ENCODE results near the gene SERINC4. TPM values are rescaled to one million over a fixed set of nuclear protein-coding genes. Genes with fewer than 3 reads are reported as not detected.
A peak's percentile ranks its signal among the peaks of the same experiment; 100 is the strongest.

The SERINC4 gene
- total and polyA plus RNA-seq, 9 of the 15 experiments (the other 6 are each of a cell fraction or from before 2014, with no cell fraction given), result 0.14 to 0.86 (median 0.18) TPM; not detected in 2

- TF ChIP-seq TOE1 (IDR thresholded peaks at IDR 0.05; ENCODE audit: borderline replicate concordance), result peak; percentile 20; the same call in 1 of the 2 replicates
- no peak for TF ChIP-seq TOE1 (CRISPR knock-in tag; IDR thresholded peaks at IDR 0.05; ENCODE audit: borderline replicate concordance, low read depth)
- peak; percentile 84 for TF ChIP-seq CTBP1 (IDR thresholded peaks at IDR 0.05; ENCODE audit: borderline replicate concordance)
- TF ChIP-seq NR2F6 (CRISPR knock-in tag; IDR thresholded peaks at IDR 0.05), result no peak
- TF ChIP-seq ZNF668 (CRISPR knock-in tag; IDR thresholded peaks at IDR 0.05), result peak; percentile 51; the same call in 1 of the 2 replicates
- TF ChIP-seq U2AF2 (optimal IDR thresholded peaks at IDR 0.05; ENCODE audit: low read depth, low read length), result no peak
- peak; percentile 51; the same call in 1 of the 2 replicates for TF ChIP-seq ELF4 (CRISPR knock-in tag; IDR thresholded peaks at IDR 0.05)
- TF ChIP-seq BHLHE40 (IDR thresholded peaks at IDR 0.05; ENCODE audit: low read length), result no peak
- TF ChIP-seq, protein P1, sequence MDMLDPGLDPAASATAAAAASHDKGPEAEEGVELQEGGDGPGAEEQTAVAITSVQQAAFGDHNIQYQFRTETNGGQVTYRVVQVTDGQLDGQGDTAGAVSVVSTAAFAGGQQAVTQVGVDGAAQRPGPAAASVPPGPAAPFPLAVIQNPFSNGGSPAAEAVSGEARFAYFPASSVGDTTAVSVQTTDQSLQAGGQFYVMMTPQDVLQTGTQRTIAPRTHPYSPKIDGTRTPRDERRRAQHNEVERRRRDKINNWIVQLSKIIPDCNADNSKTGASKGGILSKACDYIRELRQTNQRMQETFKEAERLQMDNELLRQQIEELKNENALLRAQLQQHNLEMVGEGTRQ (CRISPR knock-in tag; IDR thresholded peaks at IDR 0.05), result no peak
- TF ChIP-seq GATA2 (CRISPR knock-in tag; IDR thresholded peaks at IDR 0.05), result no peak
- no peak for TF ChIP-seq RBM14 (IDR thresholded peaks at IDR 0.05; ENCODE audit: borderline replicate concordance, insufficient read depth, low read depth, low read length)
- TF ChIP-seq JUN (IDR thresholded peaks at IDR 0.05; ENCODE audit: borderline replicate concordance, low read depth, low read length), result no peak
- TF ChIP-seq JUN (CRISPR knock-in tag; IDR thresholded peaks at IDR 0.05; ENCODE audit: borderline replicate concordance), result no peak
- TF ChIP-seq, protein P2, sequence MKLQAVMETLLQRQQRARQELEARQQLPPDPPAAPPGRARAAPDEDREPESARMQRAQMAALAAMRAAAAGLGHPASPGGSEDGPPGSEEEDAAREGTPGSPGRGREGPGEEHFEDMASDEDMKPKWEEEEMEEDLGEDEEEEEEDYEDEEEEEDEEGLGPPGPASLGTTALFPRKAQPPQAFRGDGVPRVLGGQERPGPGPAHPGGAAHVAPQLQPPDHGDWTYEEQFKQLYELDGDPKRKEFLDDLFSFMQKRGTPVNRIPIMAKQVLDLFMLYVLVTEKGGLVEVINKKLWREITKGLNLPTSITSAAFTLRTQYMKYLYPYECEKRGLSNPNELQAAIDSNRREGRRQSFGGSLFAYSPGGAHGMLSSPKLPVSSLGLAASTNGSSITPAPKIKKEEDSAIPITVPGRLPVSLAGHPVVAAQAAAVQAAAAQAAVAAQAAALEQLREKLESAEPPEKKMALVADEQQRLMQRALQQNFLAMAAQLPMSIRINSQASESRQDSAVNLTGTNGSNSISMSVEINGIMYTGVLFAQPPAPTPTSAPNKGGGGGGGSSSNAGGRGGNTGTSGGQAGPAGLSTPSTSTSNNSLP (IDR thresholded peaks at IDR 0.05; ENCODE audit: borderline replicate concordance, low read depth, low read length), result no peak
- TF ChIP-seq, protein P3, sequence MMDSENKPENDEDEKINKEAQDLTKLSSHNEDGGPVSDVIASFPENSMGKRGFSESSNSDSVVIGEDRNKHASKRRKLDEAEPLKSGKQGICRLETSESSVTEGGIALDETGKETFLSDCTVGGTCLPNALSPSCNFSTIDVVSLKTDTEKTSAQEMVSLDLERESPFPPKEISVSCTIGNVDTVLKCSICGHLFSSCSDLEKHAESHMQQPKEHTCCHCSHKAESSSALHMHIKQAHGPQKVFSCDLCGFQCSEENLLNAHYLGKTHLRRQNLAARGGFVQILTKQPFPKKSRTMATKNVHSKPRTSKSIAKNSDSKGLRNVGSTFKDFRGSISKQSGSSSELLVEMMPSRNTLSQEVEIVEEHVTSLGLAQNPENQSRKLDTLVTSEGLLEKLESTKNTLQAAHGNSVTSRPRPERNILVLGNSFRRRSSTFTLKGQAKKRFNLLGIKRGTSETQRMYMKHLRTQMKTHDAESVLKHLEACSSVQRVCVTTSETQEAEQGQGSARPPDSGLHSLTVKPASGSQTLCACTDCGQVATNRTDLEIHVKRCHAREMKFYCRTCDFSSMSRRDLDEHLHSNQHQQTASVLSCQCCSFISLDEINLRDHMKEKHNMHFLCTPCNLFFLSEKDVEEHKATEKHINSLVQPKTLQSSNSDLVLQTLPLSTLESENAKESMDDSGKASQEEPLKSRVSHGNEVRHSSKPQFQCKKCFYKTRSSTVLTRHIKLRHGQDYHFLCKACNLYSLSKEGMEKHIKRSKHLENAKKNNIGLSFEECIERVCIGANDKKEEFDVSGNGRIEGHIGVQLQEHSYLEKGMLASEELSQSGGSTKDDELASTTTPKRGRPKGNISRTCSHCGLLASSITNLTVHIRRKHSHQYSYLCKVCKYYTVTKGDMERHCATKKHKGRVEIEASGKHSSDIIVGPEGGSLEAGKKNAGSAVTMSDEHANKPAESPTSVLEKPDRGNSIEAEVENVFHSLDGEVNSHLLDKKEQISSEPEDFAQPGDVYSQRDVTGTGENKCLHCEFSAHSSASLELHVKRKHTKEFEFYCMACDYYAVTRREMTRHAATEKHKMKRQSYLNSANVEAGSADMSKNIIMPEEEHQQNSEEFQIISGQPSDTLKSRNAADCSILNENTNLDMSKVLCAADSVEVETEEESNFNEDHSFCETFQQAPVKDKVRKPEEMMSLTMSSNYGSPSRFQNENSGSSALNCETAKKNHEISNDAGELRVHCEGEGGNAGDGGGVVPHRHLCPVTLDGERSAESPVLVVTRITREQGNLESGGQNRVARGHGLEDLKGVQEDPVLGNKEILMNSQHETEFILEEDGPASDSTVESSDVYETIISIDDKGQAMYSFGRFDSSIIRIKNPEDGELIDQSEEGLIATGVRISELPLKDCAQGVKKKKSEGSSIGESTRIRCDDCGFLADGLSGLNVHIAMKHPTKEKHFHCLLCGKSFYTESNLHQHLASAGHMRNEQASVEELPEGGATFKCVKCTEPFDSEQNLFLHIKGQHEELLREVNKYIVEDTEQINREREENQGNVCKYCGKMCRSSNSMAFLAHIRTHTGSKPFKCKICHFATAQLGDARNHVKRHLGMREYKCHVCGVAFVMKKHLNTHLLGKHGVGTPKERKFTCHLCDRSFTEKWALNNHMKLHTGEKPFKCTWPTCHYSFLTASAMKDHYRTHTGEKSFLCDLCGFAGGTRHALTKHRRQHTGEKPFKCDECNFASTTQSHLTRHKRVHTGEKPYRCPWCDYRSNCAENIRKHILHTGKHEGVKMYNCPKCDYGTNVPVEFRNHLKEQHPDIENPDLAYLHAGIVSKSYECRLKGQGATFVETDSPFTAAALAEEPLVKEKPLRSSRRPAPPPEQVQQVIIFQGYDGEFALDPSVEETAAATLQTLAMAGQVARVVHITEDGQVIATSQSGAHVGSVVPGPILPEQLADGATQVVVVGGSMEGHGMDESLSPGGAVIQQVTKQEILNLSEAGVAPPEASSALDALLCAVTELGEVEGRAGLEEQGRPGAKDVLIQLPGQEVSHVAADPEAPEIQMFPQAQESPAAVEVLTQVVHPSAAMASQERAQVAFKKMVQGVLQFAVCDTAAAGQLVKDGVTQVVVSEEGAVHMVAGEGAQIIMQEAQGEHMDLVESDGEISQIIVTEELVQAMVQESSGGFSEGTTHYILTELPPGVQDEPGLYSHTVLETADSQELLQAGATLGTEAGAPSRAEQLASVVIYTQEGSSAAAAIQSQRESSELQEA (IDR thresholded peaks at IDR 0.05; ENCODE audit: low read depth), result no peak
- TF ChIP-seq U2AF1 (optimal IDR thresholded peaks at IDR 0.05; ENCODE audit: low read depth, low read length), result no peak
These were observed 26.7 kb upstream of the SERINC4 start, which contains the start of gene WDR76 (continued) for GRCh38 chr15:43826508-43827341.
